MM.1S (cell line): ENCODE measurements around the gene EMC1.

Experiments used
- EZH2 ChIP-seq: fragments of 300-600 bp; sonication (generic); optimal IDR thresholded peaks from 2 replicates; pipeline ENCODE3; 2017; ENCODE audit warnings: low read depth, mild to moderate bottlenecking, antibody characterized with exemption, low read length, mixed read lengths
- EZH2phosphoT487 ChIP-seq: fragments of 300-600 bp; sonication (generic); IDR thresholded peaks from 2 replicates; pipeline ENCODE4 v1.6.1; 2018; ENCODE audit warnings: antibody characterized with exemption, low read length
- TF ChIP-seq, protein P1 (sequence below): fragments of 300-600 bp; sonication (generic); IDR thresholded peaks from 2 replicates; pipeline ENCODE4 v1.5.1; 2016; ENCODE audit warnings: antibody characterized with exemption, low read length, mixed read lengths

DNA sequence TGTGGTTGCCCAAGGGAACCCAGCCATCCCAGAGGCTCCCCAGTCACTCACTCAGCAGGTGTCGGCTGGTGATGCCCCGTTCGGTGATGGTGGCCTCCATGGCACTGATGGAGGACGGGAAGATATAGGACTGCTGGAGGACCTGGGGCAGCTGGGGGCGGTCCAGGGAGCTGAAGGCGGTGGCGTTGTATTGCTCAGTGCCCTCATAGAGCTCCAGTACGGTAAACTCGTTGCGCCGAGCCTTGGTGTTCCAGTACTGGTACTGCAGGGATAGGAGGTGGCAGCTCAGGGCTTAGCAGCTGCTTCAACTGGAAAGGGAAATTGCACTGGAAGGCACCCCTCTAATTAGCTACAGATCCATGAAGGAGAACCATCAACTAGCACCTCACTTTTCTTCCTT lies 28.8 kb downstream of the EMC1 start:
- TF ChIP-seq EZH2phosphoT487, result no peak
- TF ChIP-seq, protein P1, sequence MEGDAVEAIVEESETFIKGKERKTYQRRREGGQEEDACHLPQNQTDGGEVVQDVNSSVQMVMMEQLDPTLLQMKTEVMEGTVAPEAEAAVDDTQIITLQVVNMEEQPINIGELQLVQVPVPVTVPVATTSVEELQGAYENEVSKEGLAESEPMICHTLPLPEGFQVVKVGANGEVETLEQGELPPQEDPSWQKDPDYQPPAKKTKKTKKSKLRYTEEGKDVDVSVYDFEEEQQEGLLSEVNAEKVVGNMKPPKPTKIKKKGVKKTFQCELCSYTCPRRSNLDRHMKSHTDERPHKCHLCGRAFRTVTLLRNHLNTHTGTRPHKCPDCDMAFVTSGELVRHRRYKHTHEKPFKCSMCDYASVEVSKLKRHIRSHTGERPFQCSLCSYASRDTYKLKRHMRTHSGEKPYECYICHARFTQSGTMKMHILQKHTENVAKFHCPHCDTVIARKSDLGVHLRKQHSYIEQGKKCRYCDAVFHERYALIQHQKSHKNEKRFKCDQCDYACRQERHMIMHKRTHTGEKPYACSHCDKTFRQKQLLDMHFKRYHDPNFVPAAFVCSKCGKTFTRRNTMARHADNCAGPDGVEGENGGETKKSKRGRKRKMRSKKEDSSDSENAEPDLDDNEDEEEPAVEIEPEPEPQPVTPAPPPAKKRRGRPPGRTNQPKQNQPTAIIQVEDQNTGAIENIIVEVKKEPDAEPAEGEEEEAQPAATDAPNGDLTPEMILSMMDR, result no peak
- TF ChIP-seq EZH2, result no peak
